Right lobe of liver (tissue), 6 donors: ENCODE measurements around the gene GPRC5B. TPM values are rescaled to one million over a fixed set of nuclear protein-coding genes. Genes with fewer than 3 reads are reported as not detected.

ENCODE experiments used
- ATAC-seq, 4 donors: fragments of 200-7000 bp; cut with Tn5 transposase; one replicate each; pipeline ENCODE4 v1.9.1; 2020; ENCODE audit warnings: mild to moderate bottlenecking in 4 of 4, moderate library complexity in 4 of 4
- DNase-seq, 3 donors: peaks; one replicate each; pipeline ENCODE4 v3.0.0-alpha.2; 2020
- H3K27ac ChIP-seq, 3 donors: fragments of 200-600 bp; one replicate each; pipeline ENCODE4 v1.8.0; 2022
- H3K27me3 ChIP-seq, 2 donors: fragments of 200-600 bp; one replicate each; pipeline ENCODE4 v1.8.0; 2022
- H3K36me3 ChIP-seq, 4 donors: fragments of 200-600 bp; sonication (generic) in 1 of 4; one replicate each; pipeline versions ENCODE4 v1.5.1 to v1.8.0; 2017 to 2022; ENCODE audit warnings: control low read depth in 1 of 4
- H3K4me1 ChIP-seq, 4 donors: fragments of 200-600 bp; sonication (generic) in 1 of 4; one replicate each; pipeline versions ENCODE4 v1.5.1 to v1.8.0; 2017 to 2022; ENCODE audit warnings: control low read depth in 1 of 4
- H3K4me3 ChIP-seq, 3 donors: fragments of 200-600 bp; one replicate each; pipeline ENCODE4 v1.8.0; 2022
- H3K9me3 ChIP-seq, 4 donors: fragments of 200-600 bp; sonication (generic) in 1 of 4; one replicate each; pipeline versions ENCODE4 v1.5.1 to v1.8.0; 2017 to 2022; ENCODE audit warnings: control low read depth in 1 of 4
- CTCF ChIP-seq, 4 donors: fragments of 200-600 bp in 3 of 4; fragments of 450-650 bp in 1 of 4; IDR thresholded peaks; one replicate each; pipeline versions ENCODE4 v1.5.1 to v1.8.0; 2016 to 2022; ENCODE audit warnings: antibody characterized with exemption in 4 of 4, mild to moderate bottlenecking in 2 of 4
- POLR2A ChIP-seq: fragments of 450-650 bp; IDR thresholded peaks from one replicate; pipeline ENCODE4 v1.6.1; 2017; ENCODE audit warnings: antibody characterized with exemption, mild to moderate bottlenecking
- WGBS: methylation state at CpG from one replicate; pipeline ENCODE4 v1.1.6; 2018; ENCODE audit warnings: low coverage, low lambda C conversion rate; ENCODE audit not compliant: insufficient coverage; ENCODE audit errors: missing lambda C conversion rate; 5-methylcytosine and 5-hydroxymethylcytosine counted together
- intact Hi-C, 2 donors: fragments of 100-400 bp; cut with DNase I; formaldehyde crosslinking; loops; one replicate each; pipeline versions ENCODE4 v1.11.2 to v1.14.1; 2022
- long read RNA-seq: library from polyadenylated mRNA; unstranded; transcript quantifications from one replicate; pipeline ENCODE4 v2.0.0, GENCODE V29; 2019
- total RNA-seq, 6 experiments: library from RNA; depleted of rRNA in 2 of 6; stranded (reverse); fragments of >200 nt in 2 of 6; fragmentation: NEBNext Ultra II Directional in 3 of 6; extraction: Animal tissue kit (Norgen Biotek cat#: 25700) in 3 of 6; gene quantifications; one replicate each; pipeline versions ENCODE4 v1.1.0 to v1.2.4, GENCODE V29; 2016 to 2023
- donor health status: DM: no; HTN: yes; CAD: no.
- donor health status: DM: no; HTN: no; CAD: no.
- donor health status: DM: no; HTN: no; CAD: no.
- donor health status: DM: no; HTN: yes; CAD: no.
- donor health status: DM: no; HTN: yes; CAD: no.

GPRC5B gene
- 10 to 100 TPM in 1 of 6 experiments, 1 to 10 TPM in 5; 2.6 to 20.8 (median 5.1) TPM for total RNA-seq
- long read RNA-seq: 0 reads

GRCh38 chr16:19884611-19885450 lies at the start of gene GPRC5B:
Gene GPRC5B (minus strand): TSS chr16:19884848. CDS start chr16:19872845, 12,003 bp downstream.
- intact Hi-C loops: loop anchor here (5.0 kb wide), 2 partner anchors 283 to 323 kb away; no protein-coding TSS in a partner anchor
- TF ChIP-seq CTCF (IDR thresholded peaks at IDR 0.05) (peak in 3 of 4 donors; percentile 9 to 23 (median 18)), POLR2A (no peak)
- peak; percentile 64 to 72 (median 68) for ATAC-seq
- WGBS: 3% methylated on average over 14 of the region's 85 CpGs
- H3K27ac ChIP-seq: peak within 1 kb of the TSS in 2 of 3 donors; percentile 16 to 18
- H3K4me3 ChIP-seq: peak within 1 kb of the TSS; percentile 52 to 74 (median 58)
- no peaks in the 10 kb centered on the region for H3K9me3 ChIP-seq
- DNase-seq: peak; percentile 51 to 64 (median 60)
- no peaks in the 10 kb centered on the region for H3K27me3 ChIP-seq
- H3K36me3 ChIP-seq: no peaks in the 10 kb centered on the region
- H3K4me1 ChIP-seq: peaks cover 0 to 12% (median 5%) of the 10 kb centered on the region in 4 donors

GRCh38 chr16:19933740-19934139 lies 49.1 kb upstream of the GPRC5B start:
- intact Hi-C loops: no loop called here
- TF ChIP-seq POLR2A (no peak), CTCF (IDR thresholded peaks at IDR 0.05) (no peak)
- WGBS: 56% methylated on average over 6 of the region's 6 CpGs
- ATAC-seq (no peak), DNase-seq (no peak)
- Histone ChIP-seq H3K36me3 (no peaks in the 10 kb centered on the region), H3K4me1 (no peaks in the 10 kb centered on the region), H3K4me3 (no peak overlapping the region), H3K9me3 (no peaks in the 10 kb centered on the region), H3K27ac (no peak overlapping the region), H3K27me3 (no peaks in the 10 kb centered on the region)

GRCh38 chr16:19929062-19929511 lies 44.4 kb upstream of the GPRC5B start:
- WGBS: 55% methylated on average over 10 of the region's 12 CpGs
- H3K27me3 ChIP-seq: no peaks in the 10 kb centered on the region
- TF ChIP-seq POLR2A (no peak), CTCF (IDR thresholded peaks at IDR 0.05) (no peak)
- no peaks in the 10 kb centered on the region for H3K36me3 ChIP-seq
- H3K4me1 ChIP-seq: no peaks in the 10 kb centered on the region
- no peak overlapping the region for H3K27ac ChIP-seq
- H3K4me3 ChIP-seq: no peak overlapping the region
- DNase-seq: no peak
- ATAC-seq: no peak
- intact Hi-C loops: no loop called here
- H3K9me3 ChIP-seq: no peaks in the 10 kb centered on the region

GRCh38 chr16:19928432-19928831 lies 43.8 kb upstream of the GPRC5B start:
- TF ChIP-seq CTCF (IDR thresholded peaks at IDR 0.05) (no peak), POLR2A (no peak)
- intact Hi-C loops: no loop called here
- no peak for ATAC-seq

More at GRCh38 chr16:19928432-19928831, 43.8 kb upstream of the GPRC5B start:
- Histone ChIP-seq H3K27ac (no peak overlapping the region), H3K27me3 (no peaks in the 10 kb centered on the region), H3K4me3 (no peak overlapping the region), H3K9me3 (no peaks in the 10 kb centered on the region), H3K4me1 (no peaks in the 10 kb centered on the region), H3K36me3 (no peaks in the 10 kb centered on the region)
- WGBS: 73% methylated on average over 1 of the region's 1 CpG
- DNase-seq: no peak
